ENCODE results near the gene ENDOV.

The ENDOV gene

DNA sequence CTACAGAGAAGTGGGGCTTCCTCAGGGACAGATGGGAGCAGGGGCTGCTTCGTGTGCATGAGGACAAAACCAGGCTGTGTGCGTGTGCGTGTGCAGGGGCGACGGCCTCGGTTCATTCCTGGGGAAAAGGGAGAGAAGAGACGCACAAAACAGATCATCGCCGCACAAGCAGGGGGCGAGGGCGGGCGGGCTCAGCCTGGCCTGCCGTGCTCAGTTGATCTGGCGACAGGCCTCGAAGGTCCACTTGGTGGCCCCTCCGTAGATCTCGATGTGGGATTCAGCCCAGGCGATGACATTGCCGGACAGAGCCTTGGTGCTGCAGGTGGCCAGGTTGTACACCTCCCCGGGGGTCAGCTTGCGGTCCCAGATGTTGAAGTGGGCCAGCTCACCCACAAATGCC lies 55.6 kb downstream of the ENDOV start:
- H3K4me3 Mint-ChIP-seq, result no peak overlapping the region
- ATAC-seq (no peak), DNase-seq (ENCODE audit: low spot score in 2 of 2) (no peak)
- H3K36me3 Mint-ChIP-seq, result no peaks in the 10 kb centered on the region
- H3K27ac Mint-ChIP-seq, result no peak overlapping the region
- peaks cover 25% of the 10 kb centered on the region for H3K4me1 Mint-ChIP-seq
- H3K9me3 Mint-ChIP-seq, result no peaks in the 10 kb centered on the region

DNA sequence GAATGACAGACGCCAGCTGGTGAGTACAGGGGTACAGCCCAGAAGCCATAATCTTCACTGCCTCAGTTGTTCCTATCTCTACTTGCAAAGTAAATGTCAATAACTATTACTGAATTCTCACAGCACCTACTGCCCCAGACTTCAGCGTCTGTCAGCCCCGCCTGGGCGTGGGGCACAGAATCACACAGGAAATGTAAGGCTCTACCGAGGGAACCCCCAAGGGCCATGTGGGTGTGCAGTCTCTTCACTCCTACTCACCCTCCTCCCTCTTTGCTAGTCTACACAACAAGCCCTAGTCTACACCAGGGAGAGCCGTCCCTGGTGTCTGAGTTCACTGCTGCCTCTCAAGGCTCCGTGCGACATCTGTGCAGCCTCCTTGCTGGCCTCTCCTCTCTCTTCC lies 57.0 kb downstream of the ENDOV start:
- peaks cover 25% of the 10 kb centered on the region for H3K4me1 Mint-ChIP-seq
- peak; percentile 39 for ATAC-seq

DNA sequence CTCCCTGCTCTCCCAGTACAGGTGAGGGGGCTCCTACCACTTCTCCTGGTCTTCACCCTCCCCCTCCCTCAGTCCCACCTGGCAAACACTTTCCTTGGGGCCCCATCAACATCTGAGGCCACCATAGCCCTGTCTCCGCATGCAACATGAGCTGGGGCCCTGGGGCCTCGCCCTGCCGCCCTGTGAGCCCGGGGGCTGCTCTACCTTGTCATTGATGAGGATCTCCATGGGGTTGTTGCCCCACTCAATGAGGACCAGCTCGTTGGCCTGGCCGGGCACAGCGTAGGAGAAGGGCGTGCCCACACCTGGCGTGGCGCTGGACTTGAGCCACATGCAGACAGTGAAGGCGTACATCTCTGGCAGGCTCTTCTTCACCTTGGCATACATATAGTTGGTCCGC lies 58.0 kb downstream of the ENDOV start:
- no peak overlapping the region for H3K4me3 Mint-ChIP-seq
- H3K4me1 Mint-ChIP-seq, result peaks cover 25% of the 10 kb centered on the region
- H3K36me3 Mint-ChIP-seq, result no peaks in the 10 kb centered on the region
- ATAC-seq (no peak), DNase-seq (ENCODE audit: low spot score in 2 of 2) (no peak)
- no peaks in the 10 kb centered on the region for H3K9me3 Mint-ChIP-seq
- H3K27ac Mint-ChIP-seq, result no peak overlapping the region

More for the DNA sequence above, 57.0 kb downstream of the ENDOV start:
- no peaks in the 10 kb centered on the region for H3K36me3 Mint-ChIP-seq
- H3K27ac Mint-ChIP-seq, result peak overlapping the region; percentile 18
- no peak for DNase-seq (ENCODE audit: low spot score in 2 of 2)
- no peak overlapping the region for H3K4me3 Mint-ChIP-seq
- H3K9me3 Mint-ChIP-seq, result no peaks in the 10 kb centered on the region

- ATAC-seq (no peak), DNase-seq (ENCODE audit: low spot score in 2 of 2) (no peak)
- Mint-ChIP-seq H3K27ac (no peak overlapping the region), H3K9me3 (no peaks in the 10 kb centered on the region), H3K36me3 (no peaks in the 10 kb centered on the region), H3K4me1 (peaks cover 25% of the 10 kb centered on the region), H3K4me3 (no peak overlapping the region)
Observed at GRCh38 chr17:80473701-80474100, 58.7 kb downstream of the ENDOV start.

DNA sequence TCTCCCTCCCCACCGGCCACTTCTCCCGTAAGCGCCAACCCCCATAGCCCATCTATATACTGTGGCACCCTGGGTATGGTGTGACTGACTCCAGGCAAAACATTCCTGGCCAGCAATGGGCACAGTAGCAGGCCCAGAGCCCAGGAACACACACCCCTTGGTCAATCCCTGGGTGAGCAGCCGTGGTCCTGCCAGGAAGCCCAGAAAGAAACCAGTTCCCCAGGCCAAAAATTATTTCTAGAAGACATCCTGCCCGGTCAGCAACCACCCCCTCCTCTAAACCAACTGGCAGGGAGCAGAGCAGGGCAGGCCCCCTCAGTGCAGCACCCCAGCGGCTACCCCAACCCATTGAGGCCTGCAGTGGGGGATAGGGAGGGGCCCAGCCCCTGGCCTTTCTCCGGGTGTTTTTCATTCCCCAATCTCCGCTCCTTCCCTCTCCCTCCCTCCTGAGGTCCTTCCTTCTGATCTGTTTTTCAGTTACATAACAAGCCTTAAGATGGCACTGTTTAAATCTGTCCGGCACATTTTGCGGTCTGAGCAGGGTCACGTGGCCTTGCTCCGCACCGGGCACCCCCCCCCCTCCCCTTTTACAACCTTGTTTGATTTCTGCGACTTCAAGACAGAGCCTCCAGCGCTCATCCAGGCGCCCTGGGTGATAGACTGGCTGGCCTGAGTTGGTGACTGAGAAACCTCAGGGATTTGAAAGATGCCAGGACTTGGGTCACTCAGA lies 59.4 kb downstream of the ENDOV start:
- Mint-ChIP-seq H3K4me3 (peak overlapping the region; percentile 56), H3K4me1 (peaks cover 25% of the 10 kb centered on the region), H3K9me3 (no peaks in the 10 kb centered on the region), H3K36me3 (no peaks in the 10 kb centered on the region), H3K27ac (no peak overlapping the region)
- no peak for DNase-seq (ENCODE audit: low spot score in 2 of 2)
- no peak for ATAC-seq

GRCh38 chr17:80474961-80475909 lies 60.3 kb downstream of the ENDOV start:
- ATAC-seq (no peak), DNase-seq (ENCODE audit: low spot score in 2 of 2) (no peak)
- Mint-ChIP-seq H3K36me3 (no peaks in the 10 kb centered on the region), H3K4me3 (peak overlapping the region; percentile 56), H3K9me3 (no peaks in the 10 kb centered on the region), H3K27ac (no peak overlapping the region), H3K4me1 (peaks cover 25% of the 10 kb centered on the region)

DNA sequence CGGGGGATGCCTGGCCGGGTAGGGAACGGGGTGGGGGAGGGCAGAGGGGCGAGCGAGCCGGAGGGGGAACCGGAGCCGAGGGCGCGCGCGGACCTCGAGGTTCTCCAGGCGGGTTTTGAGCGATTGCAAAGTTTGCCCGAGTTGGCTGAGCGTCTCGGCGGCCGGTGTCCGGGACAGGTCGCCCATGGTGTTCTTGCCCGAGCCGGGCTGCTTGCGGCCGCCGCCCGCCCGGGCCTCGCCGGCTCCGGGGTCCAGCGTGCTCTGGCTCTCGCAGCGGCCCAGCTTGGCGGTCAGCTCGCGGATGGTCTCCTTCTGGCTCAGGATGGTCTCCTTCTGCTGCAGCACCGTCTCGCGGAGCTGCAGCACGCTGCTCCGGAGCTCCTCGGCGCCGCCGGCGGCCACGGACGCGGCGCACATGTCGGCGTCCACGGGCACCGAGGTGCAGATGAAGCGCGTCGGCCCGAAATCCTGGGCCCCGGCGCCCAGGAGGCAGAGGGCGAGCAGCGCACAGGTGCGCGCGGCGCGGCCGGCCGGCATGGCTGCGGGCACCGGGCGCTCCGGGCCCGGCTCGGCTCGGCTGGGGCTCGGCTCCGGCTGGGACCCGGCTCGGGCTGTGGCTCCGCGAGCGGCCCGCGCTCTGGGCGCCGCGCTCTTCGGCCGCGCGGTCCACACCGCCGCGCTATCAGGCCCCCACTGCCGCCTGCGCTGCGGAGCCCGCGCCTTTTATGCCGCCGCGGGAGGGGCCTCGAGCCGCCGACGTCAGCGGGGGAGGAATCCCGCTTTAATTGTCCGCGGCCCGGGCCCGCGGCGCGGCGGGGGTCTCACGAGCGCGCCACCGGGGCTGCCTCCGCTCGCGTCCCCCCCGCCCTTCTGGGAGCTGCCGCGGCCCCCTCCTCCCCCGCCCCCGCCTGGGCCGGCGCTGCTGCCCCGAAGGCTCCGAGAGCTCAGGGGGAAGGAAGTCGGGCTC lies 61.2 kb downstream of the ENDOV start, which contains the start of gene NPTX1:
NPTX1 (minus strand) TSS at position 698 of the 967 bp plus-strand sequence; CDS start at position 537, 161 bp downstream.
- Mint-ChIP-seq H3K4me3 (peak within 1 kb of the TSS; percentile 56), H3K9me3 (no peaks in the 10 kb centered on the region), H3K36me3 (no peaks in the 10 kb centered on the region), H3K27ac (no peak within 1 kb of the TSS), H3K4me1 (peaks cover 25% of the 10 kb centered on the region)
- DNase-seq (ENCODE audit: low spot score in 2 of 2) (no peak), ATAC-seq (peak; percentile 15)

DNA sequence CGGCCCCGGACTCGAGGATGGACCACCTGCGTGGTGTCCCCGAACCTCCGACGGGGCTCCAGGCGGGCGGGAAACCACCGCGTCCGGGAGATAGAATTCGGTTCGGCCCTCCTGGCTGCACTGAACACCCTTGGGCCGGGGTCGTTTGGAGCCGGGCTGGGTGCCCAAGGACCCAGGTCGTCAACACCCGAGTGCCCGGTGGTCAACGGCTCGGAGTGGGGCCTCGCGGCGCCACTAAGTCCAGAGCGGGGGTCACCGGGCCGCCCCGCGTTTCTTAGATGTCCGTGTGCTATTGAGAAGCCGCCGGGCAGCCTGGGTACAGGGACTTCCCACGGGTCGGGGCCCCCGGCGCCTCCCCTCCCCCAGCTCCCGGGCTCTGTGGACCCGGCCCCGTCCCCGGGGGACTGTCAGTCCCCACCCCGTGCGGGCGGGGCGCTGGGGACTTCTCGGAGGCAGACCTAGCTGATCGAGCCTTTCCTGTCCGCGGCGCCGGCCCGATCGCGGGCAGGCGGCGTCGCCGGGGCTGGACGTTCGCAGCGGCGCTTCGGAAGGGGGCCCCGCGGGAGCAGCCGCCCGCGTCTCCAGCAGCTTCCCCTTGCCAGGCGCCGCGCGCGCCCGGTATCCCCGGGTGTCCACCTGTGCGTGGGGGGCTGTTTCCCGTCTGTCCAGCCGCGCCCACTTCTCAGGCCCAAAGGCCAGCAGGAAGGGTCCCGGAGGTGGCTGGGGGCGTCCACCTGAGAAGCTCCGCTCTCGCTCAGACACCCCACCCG lies 62.1 kb downstream of the ENDOV start:
- DNase-seq (ENCODE audit: low spot score in 2 of 2) (no peak), ATAC-seq (no peak)
- Mint-ChIP-seq H3K4me3 (no peak overlapping the region), H3K9me3 (no peaks in the 10 kb centered on the region), H3K27ac (no peak overlapping the region), H3K36me3 (no peaks in the 10 kb centered on the region), H3K4me1 (peaks cover 17% of the 10 kb centered on the region)

- no peak for DNase-seq (ENCODE audit: low spot score in 2 of 2)
- Mint-ChIP-seq H3K9me3 (no peaks in the 10 kb centered on the region), H3K36me3 (peaks cover 6% of the 10 kb centered on the region), H3K4me1 (peaks cover 12% of the 10 kb centered on the region), H3K4me3 (no peak overlapping the region), H3K27ac (no peak overlapping the region)
- ATAC-seq, result peak; percentile 43
Observed at GRCh38 chr17:80477647-80478478, 62.9 kb downstream of the ENDOV start.

DNA sequence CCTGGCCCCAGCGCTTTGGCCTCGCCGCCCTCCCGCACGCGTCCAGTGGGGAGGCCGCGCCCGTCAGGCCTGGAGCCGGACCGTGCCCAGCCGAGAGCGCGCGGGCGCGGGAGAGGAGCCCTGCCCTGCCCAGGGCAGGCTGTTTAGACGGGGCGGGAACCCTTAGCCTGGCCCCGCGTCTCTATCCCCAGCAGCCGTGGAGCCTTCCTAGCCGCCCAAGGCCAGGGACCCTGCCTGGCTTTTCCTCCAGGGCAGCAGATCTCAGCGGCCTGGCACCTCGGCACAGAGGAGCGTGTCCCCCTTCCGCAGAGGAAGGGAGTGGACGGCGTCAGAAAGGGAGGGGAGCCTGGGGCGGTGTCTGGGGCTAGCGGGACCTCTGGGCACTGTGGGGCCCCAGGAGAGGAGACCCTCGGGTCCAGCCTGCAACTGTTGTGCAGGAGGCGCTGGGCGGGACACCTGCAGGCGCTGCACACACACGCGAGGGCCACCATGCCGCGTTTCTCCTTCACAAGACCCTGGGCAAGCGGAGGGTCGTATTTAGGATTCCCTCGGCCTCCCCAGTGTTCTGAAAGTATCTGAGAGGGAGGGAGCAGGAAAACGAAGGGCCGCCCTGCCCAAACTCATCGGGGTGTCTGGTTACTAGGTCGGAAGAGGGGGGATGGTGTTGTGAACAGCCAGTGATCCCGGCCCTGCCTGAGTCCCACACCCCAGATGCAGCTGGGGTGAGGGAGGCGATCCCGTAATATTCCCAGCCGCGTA lies 63.7 kb downstream of the ENDOV start:
- Mint-ChIP-seq H3K27ac (no peak overlapping the region), H3K36me3 (peaks cover 6% of the 10 kb centered on the region), H3K9me3 (no peaks in the 10 kb centered on the region), H3K4me1 (peaks cover 12% of the 10 kb centered on the region), H3K4me3 (no peak overlapping the region)
- ATAC-seq (no peak), DNase-seq (ENCODE audit: low spot score in 2 of 2) (no peak)

DNA sequence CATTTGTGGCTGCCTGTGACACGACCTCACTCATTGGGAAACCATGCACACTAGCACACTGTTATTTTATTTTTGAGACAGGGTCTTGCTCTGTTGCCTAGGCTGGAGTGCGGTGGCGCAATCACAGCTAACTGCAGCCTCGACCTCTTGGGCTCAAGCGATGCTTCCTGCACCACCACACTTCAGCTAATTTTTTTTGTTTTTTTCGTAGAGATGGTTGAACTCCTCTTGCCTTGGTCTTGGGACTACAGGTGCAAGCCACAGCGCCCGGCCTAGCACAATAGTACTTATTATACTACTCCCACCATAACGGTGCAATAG lies 64.2 kb downstream of the ENDOV start:
- H3K4me1 Mint-ChIP-seq, result peaks cover 12% of the 10 kb centered on the region
- H3K4me3 Mint-ChIP-seq, result no peak overlapping the region
- ATAC-seq, result no peak

GRCh38 chr17:80480248-80480647 lies 65.3 kb downstream of the ENDOV start:
- DNase-seq (ENCODE audit: low spot score in 2 of 2) (no peak), ATAC-seq (no peak)
- H3K27ac Mint-ChIP-seq, result no peak overlapping the region
- H3K4me1 Mint-ChIP-seq, result peaks cover 4% of the 10 kb centered on the region
- H3K9me3 Mint-ChIP-seq, result no peaks in the 10 kb centered on the region
- no peak overlapping the region for H3K4me3 Mint-ChIP-seq
- peaks cover 6% of the 10 kb centered on the region for H3K36me3 Mint-ChIP-seq

More for the DNA sequence above, 64.2 kb downstream of the ENDOV start:
- Mint-ChIP-seq H3K36me3 (peaks cover 6% of the 10 kb centered on the region), H3K9me3 (no peaks in the 10 kb centered on the region), H3K27ac (no peak overlapping the region)
- no peak for DNase-seq (ENCODE audit: low spot score in 2 of 2)

Data from stimulated activated effector memory CD8-positive, alpha-beta T cell treated with anti-CD3 and anti-CD28 coated beads, Interleukin-12 subunit alpha, Interleukin-12 subunit beta, amount 100 ng/mL, for 72 hours (primary cell).